ENCODE results near the gene VIT. TPM values are rescaled to one million over a fixed set of nuclear protein-coding genes. Genes with fewer than 3 reads are reported as not detected.
"Not testable (repeated sequence)": the region's sequence is repeated elsewhere in the genome, so short reads cannot be mapped to it uniquely, and the experiment has no call there.

Gene VIT
- total RNA-seq, 2 donors from 2014 or later: not detected

GRCh38 chr2:36819095-36819711, 122.7 kb downstream of the VIT start:
- no peaks in the 10 kb centered on the region for H3K9me3 ChIP-seq (ENCODE audit: control insufficient read depth, low read length, poor library complexity, severe bottlenecking)
- no peak for DNase-seq
- H3K27ac Mint-ChIP-seq: no peak overlapping the region
- H3K4me3 Mint-ChIP-seq: no peak overlapping the region
- no peak for ATAC-seq
- peaks cover 5% of the 10 kb centered on the region for H3K27me3 Mint-ChIP-seq
- no peaks in the 10 kb centered on the region for H3K4me1 Mint-ChIP-seq
- H3K36me3 Mint-ChIP-seq (ENCODE audit: low read depth): no peaks in the 10 kb centered on the region

GRCh38 chr2:36820942-36821605, 124.6 kb downstream of the VIT start:
- H3K4me1 Mint-ChIP-seq: no peaks in the 10 kb centered on the region
- H3K36me3 Mint-ChIP-seq (ENCODE audit: low read depth): no peaks in the 10 kb centered on the region
- H3K4me3 Mint-ChIP-seq: no peak overlapping the region
- H3K27ac Mint-ChIP-seq: peak overlapping the region; percentile 19
- no peak for ATAC-seq
- peaks cover 9% of the 10 kb centered on the region for H3K27me3 Mint-ChIP-seq
- no peaks in the 10 kb centered on the region for H3K9me3 ChIP-seq (ENCODE audit: control insufficient read depth, low read length, poor library complexity, severe bottlenecking)
- no peak for DNase-seq

DNA sequence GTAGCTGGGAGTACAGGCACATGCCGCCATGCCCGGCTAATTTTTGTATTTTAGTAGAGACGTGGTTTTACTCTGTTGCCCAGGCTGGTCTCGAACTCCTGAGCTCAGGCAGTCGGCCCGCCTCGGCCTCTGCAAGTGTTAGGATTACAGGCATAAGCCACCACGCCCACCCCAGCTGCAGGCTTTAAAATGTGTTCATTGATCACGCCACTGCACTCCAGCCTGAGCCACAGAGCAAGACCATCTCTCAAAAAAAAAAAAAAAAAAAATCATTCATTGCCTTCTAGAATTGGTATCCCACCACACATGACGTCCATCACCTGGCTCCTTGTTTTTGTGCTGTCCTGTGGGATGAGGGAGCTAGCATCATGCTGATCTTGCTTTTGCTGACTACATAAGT, 127.4 kb downstream of the VIT start:
- Mint-ChIP-seq H3K4me1 (no peaks in the 10 kb centered on the region), H3K27ac (no peak overlapping the region), H3K4me3 (no peak overlapping the region), H3K27me3 (peaks cover 5% of the 10 kb centered on the region), H3K36me3 (ENCODE audit: low read depth) (no peaks in the 10 kb centered on the region)
- ATAC-seq (no peak), DNase-seq (no peak)
- no peaks in the 10 kb centered on the region for H3K9me3 ChIP-seq (ENCODE audit: control insufficient read depth, low read length, poor library complexity, severe bottlenecking)

DNA sequence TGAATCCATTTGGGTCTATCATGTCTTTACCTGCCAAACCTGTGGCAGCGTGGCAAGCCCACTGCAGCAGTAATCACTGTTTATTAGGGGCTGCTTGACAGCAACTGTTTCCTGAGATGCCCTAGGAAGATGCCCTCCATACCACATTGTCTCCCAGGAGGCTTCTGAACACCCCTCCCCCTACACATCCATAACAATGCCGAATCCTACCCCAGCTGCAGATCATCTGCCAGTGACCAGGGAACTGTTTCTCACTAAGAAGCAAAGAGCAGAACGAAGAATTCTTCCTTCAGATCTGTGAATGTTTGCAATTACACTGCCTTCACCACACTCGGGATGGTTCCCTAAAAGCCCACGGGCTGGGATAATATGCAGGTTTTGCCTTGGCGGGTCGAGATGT, 127.8 kb downstream of the VIT start:
- no peaks in the 10 kb centered on the region for H3K36me3 Mint-ChIP-seq (ENCODE audit: low read depth)
- DNase-seq: no peak
- H3K4me1 Mint-ChIP-seq: no peaks in the 10 kb centered on the region
- no peak overlapping the region for H3K27ac Mint-ChIP-seq
- H3K9me3 ChIP-seq (ENCODE audit: control insufficient read depth, low read length, poor library complexity, severe bottlenecking): no peaks in the 10 kb centered on the region
- peaks cover 5% of the 10 kb centered on the region for H3K27me3 Mint-ChIP-seq
- H3K4me3 Mint-ChIP-seq: no peak overlapping the region
- no peak for ATAC-seq

GRCh38 chr2:36824683-36825082, 128.2 kb downstream of the VIT start:
- DNase-seq; H3K9me3 ChIP-seq (ENCODE audit: control insufficient read depth, low read length, poor library complexity, severe bottlenecking); H3K4me3 Mint-ChIP-seq; H3K27me3 Mint-ChIP-seq; H3K4me1 Mint-ChIP-seq; H3K27ac Mint-ChIP-seq; H3K36me3 Mint-ChIP-seq (ENCODE audit: low read depth); ATAC-seq: not testable (repeated sequence)

DNA sequence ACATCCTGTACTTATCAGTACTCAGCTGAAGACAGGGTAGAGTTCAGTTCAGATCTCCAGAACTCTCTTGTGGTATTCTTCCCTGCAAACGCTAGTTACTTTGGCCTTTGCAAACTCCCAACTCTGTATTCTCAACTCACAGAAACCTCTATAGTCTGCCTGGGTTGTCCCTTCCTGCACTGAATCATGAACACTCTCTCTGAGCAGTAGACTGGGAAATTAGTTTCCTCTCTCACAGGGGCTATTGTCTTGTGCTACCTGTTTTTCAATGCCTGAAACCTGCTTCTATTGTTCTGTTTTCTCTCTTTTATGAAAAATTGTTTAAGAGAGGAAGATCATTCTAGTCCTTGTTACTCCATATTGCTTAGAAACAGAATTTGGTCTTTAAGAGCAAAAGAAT, 134.7 kb downstream of the VIT start:
- Mint-ChIP-seq H3K36me3 (ENCODE audit: low read depth) (no peaks in the 10 kb centered on the region), H3K27ac (no peak overlapping the region), H3K27me3 (no peaks in the 10 kb centered on the region), H3K4me1 (peaks cover 7% of the 10 kb centered on the region), H3K4me3 (no peak overlapping the region)
- ATAC-seq (no peak), DNase-seq (no peak)
- H3K9me3 ChIP-seq (ENCODE audit: control insufficient read depth, low read length, poor library complexity, severe bottlenecking): no peaks in the 10 kb centered on the region

DNA sequence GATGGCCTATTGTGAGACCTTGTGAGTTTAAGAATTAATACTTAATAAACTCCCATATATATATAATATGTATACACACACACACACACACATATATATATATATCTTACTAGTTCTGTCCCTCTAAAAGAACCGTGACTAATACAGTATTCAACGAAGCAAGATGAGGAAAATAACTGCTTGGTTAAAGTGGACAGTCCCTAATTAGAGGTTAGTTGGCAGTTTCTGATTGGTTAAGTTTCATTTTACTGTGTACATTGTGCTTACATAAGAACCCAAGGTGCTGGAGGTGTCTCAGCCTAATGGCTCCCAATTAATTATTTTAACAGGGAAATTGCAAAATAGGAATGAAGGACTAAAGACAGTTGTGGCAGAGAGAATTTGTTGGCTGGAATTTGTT, 137.7 kb downstream of the VIT start:
- no peaks in the 10 kb centered on the region for H3K36me3 Mint-ChIP-seq (ENCODE audit: low read depth)
- ATAC-seq: no peak

GRCh38 chr2:36834731-36835524, 138.4 kb downstream of the VIT start:
- no peak overlapping the region for H3K4me3 Mint-ChIP-seq
- no peak for ATAC-seq

More for the DNA sequence above, 137.7 kb downstream of the VIT start:
- no peak for DNase-seq
- Mint-ChIP-seq H3K4me1 (peaks cover 7% of the 10 kb centered on the region), H3K27ac (no peak overlapping the region), H3K27me3 (no peaks in the 10 kb centered on the region), H3K4me3 (no peak overlapping the region)
- no peaks in the 10 kb centered on the region for H3K9me3 ChIP-seq (ENCODE audit: control insufficient read depth, low read length, poor library complexity, severe bottlenecking)

DNA sequence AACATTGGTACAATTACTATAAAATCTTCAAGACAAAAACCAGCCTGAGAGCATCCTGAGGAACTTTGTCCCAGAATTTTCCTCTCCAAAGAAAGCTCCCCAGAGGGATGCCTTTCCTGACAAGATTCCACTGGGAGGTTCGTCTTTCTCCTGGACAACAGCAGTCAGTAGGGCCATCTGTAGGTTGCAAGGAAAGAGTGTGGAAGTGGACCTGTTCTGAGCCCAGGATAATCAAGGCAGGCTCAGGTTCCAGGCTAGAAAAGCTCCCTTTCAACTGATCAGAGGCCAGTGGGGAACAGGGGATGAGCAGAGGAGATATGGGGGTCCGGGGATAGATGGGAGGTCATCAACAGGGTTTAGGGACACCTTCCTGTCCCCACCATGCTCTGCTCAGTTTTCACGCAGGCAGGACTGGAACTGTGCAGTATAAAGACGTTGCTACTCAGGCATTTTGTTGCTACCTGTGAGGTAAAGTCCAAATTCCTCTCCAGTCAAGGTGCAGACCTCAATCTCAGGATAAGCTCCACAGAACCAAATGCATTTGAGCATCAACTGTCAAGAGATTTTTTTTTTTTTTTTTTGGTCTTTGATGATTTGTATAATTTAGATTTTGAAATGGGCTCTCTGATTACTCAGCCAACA, 143.6 kb downstream of the VIT start:
- H3K4me3 Mint-ChIP-seq: no peak overlapping the region
- no peak for DNase-seq
- ATAC-seq: no peak
- H3K27ac Mint-ChIP-seq: no peak overlapping the region
- peaks cover 2% of the 10 kb centered on the region for H3K36me3 Mint-ChIP-seq (ENCODE audit: low read depth)
- H3K27me3 Mint-ChIP-seq: no peaks in the 10 kb centered on the region
- H3K9me3 ChIP-seq (ENCODE audit: control insufficient read depth, low read length, poor library complexity, severe bottlenecking): no peaks in the 10 kb centered on the region
- peaks cover 5% of the 10 kb centered on the region for H3K4me1 Mint-ChIP-seq

More at GRCh38 chr2:36834731-36835524, 138.4 kb downstream of the VIT start:
- Mint-ChIP-seq H3K27me3 (no peaks in the 10 kb centered on the region), H3K36me3 (ENCODE audit: low read depth) (no peaks in the 10 kb centered on the region), H3K27ac (no peak overlapping the region), H3K4me1 (peaks cover 7% of the 10 kb centered on the region)
- no peak for DNase-seq
- H3K9me3 ChIP-seq (ENCODE audit: control insufficient read depth, low read length, poor library complexity, severe bottlenecking): no peaks in the 10 kb centered on the region

GRCh38 chr2:36843838-36844237, 147.3 kb downstream of the VIT start:
- no peaks in the 10 kb centered on the region for H3K9me3 ChIP-seq (ENCODE audit: control insufficient read depth, low read length, poor library complexity, severe bottlenecking)
- H3K27ac Mint-ChIP-seq: peak overlapping the region; percentile 39
- no peaks in the 10 kb centered on the region for H3K27me3 Mint-ChIP-seq
- ATAC-seq (no peak), DNase-seq (no peak)
- H3K4me3 Mint-ChIP-seq: no peak overlapping the region
- no peaks in the 10 kb centered on the region for H3K4me1 Mint-ChIP-seq
- H3K36me3 Mint-ChIP-seq (ENCODE audit: low read depth): peaks cover 4% of the 10 kb centered on the region

DNA sequence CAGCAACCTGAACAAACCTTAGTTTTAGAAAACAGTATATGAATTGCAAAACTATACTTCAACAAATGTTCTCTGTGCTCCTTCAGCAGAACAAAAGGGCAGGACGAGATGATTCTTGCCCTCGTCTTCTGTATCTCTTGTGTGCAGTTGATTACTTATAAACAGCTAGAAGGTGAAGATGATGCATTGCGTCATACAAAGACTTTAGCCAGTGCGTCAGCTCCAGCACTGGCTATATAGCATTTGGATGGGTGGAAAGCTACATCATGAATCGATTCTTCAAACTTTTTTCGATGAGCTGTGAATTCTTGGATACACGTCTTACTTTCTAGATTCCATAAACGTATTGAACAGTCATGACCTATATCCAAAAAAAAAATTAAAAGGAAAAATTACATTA, 152.8 kb downstream of the VIT start:
- ATAC-seq (no peak), DNase-seq (no peak)
- H3K9me3 ChIP-seq (ENCODE audit: control insufficient read depth, low read length, poor library complexity, severe bottlenecking): no peaks in the 10 kb centered on the region
- H3K4me1 Mint-ChIP-seq: peaks cover 2% of the 10 kb centered on the region
- H3K27ac Mint-ChIP-seq: no peak overlapping the region
- H3K27me3 Mint-ChIP-seq: no peaks in the 10 kb centered on the region
- no peak overlapping the region for H3K4me3 Mint-ChIP-seq
- peaks cover 10% of the 10 kb centered on the region for H3K36me3 Mint-ChIP-seq (ENCODE audit: low read depth)

- H3K36me3 Mint-ChIP-seq (ENCODE audit: low read depth): peaks cover 16% of the 10 kb centered on the region
- ATAC-seq: no peak
- H3K27me3 Mint-ChIP-seq: no peaks in the 10 kb centered on the region
- no peak overlapping the region for H3K4me3 Mint-ChIP-seq
- no peaks in the 10 kb centered on the region for H3K9me3 ChIP-seq (ENCODE audit: control insufficient read depth, low read length, poor library complexity, severe bottlenecking)
- H3K27ac Mint-ChIP-seq: no peak overlapping the region
- H3K4me1 Mint-ChIP-seq: peaks cover 11% of the 10 kb centered on the region
- no peak for DNase-seq
These were observed 157.7 kb downstream of the VIT start for GRCh38 chr2:36854241-36854640.

DNA sequence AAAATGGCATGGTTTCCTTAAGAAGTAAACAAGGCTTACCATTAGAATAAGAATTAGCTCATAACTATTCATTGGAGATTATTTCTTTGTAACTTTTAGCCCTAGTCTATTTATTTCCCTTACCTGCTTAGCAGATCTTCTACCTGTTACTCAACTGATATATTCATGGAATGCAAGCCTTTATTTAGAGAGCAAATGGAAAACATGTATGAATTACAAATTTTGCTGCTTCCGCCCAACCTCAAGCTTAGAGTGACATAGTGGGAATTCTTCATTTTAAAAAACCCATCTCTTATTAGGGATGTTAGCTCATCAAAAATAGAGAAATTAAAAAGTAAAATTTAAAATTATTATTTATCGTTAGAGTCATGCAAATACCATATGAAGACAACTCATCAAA, 158.9 kb downstream of the VIT start:
- H3K36me3 Mint-ChIP-seq (ENCODE audit: low read depth): peaks cover 18% of the 10 kb centered on the region
- no peaks in the 10 kb centered on the region for H3K9me3 ChIP-seq (ENCODE audit: control insufficient read depth, low read length, poor library complexity, severe bottlenecking)
- H3K4me1 Mint-ChIP-seq: peaks cover 17% of the 10 kb centered on the region
- DNase-seq (no peak), ATAC-seq (no peak)
- H3K4me3 Mint-ChIP-seq: no peak overlapping the region
- H3K27me3 Mint-ChIP-seq: no peaks in the 10 kb centered on the region
- no peak overlapping the region for H3K27ac Mint-ChIP-seq
